HS-5 (cell line): ENCODE measurements around the gene KRTAP26-1.
A peak's percentile ranks its signal among the peaks of the same experiment; 100 is the strongest.

Experiments used
- DNase-seq: peaks from one replicate; pipeline ENCODE4 v3.0.0-alpha.2; 2012; ENCODE audit warnings: low read depth

KRTAP26-1 gene, protein sequence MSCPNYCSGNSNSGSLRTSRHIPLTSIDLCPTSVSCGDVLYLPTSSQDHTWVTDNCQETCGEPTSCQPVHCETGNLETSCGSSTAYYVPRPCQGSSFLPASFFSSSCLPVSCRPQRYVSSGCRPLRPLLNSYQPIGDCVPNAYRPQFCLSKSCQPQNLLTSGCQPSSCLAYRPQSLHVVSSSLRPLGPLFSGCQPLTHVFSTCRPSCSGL

GRCh38 chr21:30320215-30320614 is at the start of gene KRTAP26-1:
Gene KRTAP26-1, minus strand, starts transcription at chr21:30320315. Its CDS starts 280 bp downstream, at chr21:30320035.
- DNase-seq = no peak

GRCh38 chr21:30355906-30356305 is 35.8 kb upstream of the KRTAP26-1 start:
- DNase-seq = no peak

- no peak for DNase-seq
Observed at GRCh38 chr21:30354308-30355005, 34.3 kb upstream of the KRTAP26-1 start.

GRCh38 chr21:30351534-30351933 is 31.4 kb upstream of the KRTAP26-1 start:
- DNase-seq = no peak

- DNase-seq = no peak
Observed at GRCh38 chr21:30349572-30349971, 29.5 kb upstream of the KRTAP26-1 start.

GRCh38 chr21:30348506-30348905 is 28.4 kb upstream of the KRTAP26-1 start, which contains the start of gene KRTAP23-1:
Gene KRTAP23-1, minus strand, starts transcription at chr21:30348606. Its CDS starts 0 bp downstream, at chr21:30348606.
- no peak for DNase-seq

DNA sequence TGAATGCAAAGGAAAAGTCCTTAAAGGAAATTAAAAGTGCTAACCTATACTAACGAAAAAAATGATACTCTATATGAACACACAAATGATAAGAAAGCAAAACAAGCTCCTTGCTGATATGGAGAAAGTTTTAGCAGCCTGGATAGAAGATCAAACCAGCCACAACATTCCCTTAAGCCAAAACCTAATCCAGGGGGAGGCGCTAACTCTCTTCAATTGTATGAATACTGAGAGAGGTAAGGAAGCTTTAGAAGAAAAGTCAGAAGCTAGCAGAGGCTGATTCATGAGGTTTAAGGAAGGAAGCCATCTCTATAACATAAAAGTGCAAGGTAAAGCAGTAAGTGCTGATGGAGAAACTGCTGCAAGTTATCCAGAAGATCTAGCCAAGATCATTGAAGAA is 24.9 kb upstream of the KRTAP26-1 start:
- no peak for DNase-seq

DNA sequence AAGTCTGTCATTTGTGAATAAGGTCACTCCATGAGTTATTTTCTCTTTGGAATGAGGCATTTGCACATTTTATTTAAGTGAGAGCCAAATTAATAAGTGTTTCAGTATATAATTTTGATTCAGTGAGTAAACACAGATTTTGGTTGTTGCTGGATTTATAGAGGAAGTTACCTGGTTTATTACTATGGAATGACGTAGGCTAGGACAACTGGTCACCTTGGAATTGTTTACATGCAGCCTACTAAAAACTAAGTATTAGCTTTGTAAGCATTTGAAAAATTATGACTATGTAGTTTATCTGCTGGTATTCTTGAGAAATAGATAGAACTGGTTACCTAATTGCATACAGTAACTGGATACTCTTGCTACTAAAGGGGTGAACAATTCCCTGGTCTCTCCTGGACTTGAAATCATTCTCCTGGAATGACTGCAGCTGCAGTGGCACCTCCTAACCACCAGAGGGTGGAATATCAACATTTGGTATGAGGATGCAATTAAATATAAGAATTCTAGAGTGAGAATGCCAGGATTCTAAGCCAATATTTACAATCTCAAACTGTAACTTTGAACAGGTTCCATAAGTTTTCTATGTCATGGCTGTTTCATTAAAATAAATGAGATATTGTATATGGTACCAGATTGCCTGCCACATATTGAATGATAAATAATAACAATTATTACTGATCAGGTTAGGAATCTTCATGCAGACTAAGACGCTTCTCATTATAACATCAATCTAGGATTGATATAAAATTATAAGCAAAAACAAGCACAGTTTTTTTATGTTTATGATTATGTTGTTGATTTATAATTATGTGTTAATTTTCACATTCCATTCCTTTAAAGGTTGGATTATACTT is 20.8 kb upstream of the KRTAP26-1 start:
- DNase-seq = peak; percentile 34

DNA sequence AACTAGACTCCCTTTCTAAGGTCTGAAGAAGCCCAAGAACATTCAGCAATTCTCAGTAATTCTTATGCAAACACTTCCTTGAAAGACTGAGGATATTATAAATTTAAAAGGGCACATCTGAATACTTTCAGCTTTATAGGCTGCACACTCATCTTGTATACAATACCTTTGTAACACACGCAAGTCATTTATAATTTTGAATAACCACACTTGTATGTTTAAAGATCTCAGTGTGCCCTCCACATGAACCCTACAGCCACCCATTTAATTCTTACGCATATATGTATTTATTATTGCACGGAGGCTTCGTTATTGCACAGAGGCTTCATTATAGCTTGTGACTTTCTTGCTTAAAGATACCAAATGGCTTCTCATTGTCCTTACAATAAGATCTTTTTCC is 18.6 kb upstream of the KRTAP26-1 start:
- no peak for DNase-seq

GRCh38 chr21:30337772-30338171 is 17.7 kb upstream of the KRTAP26-1 start:
- DNase-seq = no peak

DNA sequence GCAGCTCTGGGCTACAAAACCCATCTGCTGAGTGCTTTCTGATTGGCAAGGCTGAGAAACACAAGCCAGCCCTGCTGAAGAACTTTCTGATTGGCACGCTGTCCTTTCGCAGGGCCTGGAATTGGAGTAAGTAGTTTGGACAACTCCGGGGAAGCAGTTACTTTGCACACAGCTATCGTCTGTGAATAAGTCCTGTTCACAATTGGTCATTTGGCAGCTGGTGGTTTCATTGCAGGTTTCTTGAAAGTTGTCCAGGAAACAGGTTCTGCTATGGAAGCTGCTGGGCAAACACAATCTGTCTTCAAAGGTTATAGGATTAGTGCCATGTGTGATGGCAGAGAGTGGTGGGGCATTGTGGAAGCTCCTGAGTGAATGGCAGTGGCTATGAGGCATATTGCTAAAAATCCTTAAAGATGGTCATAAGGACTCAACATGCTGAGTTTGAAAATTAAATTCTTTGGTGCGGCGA is 17.2 kb upstream of the KRTAP26-1 start, which contains the start of gene KRTAP27-1:
TSS of gene KRTAP27-1 (minus strand) at position 419 of the 469 bp plus-strand sequence. CDS start at position 393, 26 bp downstream.
- DNase-seq = no peak

GRCh38 chr21:30336596-30336995 is 16.5 kb upstream of the KRTAP26-1 start:
- peak; percentile 10 for DNase-seq

- DNase-seq = no peak
Observed at GRCh38 chr21:30333736-30334135, 13.6 kb upstream of the KRTAP26-1 start.

DNA sequence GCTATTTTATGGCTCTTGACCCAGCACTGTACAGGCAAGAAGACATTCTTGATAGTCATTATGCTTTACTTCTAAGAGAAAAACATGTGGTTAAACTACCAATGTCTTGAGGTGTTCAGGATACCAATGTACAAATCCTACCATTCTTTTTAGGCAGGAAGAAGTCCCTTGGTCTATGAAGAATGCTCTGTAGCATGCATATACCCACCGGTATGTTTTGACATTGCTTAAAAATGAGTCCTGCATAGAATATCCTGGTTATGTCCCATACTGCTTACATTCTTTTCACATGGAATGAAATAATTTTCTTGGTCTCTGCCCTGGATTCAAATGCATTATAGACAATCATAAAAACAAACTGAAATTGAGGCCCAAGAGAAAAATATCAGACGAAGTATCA is 12.6 kb upstream of the KRTAP26-1 start:
- no peak for DNase-seq

DNA sequence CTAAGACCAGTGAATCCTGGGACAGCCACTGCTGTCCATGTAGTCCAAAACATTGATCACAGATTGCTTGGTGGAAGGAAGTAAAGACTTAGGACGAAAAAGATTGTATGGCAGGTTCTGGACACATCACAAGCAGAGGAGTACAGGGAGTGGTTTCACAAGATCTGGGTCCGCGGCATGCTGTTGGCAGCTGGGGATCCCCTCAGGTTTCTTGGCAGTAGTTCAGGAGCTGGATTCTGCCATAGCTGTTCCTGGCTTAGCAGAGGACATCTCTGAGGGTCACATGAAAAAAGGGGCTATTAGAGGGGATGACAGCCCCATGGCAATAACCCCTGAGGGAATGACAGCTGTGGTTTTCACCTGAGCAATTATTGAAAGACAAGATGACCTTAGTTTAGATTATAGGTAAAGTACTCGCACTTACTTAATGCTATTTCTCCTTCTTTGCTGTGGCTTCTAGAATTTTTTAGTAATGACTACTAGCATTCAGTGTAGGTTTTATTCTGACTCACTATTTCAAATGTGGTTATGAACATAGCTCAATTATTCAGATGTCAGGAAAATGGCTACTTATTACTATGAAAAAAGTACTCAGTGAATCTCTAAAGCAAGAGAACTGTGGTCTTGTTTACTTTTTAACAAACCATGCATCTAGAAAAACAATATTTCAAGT is 9.2 kb upstream of the KRTAP26-1 start:
- DNase-seq = peak; percentile 33

- DNase-seq = no peak
Observed at GRCh38 chr21:30326390-30326789, 6.3 kb upstream of the KRTAP26-1 start.

GRCh38 chr21:30315701-30316100 is 4.4 kb downstream of the KRTAP26-1 start:
- no peak for DNase-seq

DNA sequence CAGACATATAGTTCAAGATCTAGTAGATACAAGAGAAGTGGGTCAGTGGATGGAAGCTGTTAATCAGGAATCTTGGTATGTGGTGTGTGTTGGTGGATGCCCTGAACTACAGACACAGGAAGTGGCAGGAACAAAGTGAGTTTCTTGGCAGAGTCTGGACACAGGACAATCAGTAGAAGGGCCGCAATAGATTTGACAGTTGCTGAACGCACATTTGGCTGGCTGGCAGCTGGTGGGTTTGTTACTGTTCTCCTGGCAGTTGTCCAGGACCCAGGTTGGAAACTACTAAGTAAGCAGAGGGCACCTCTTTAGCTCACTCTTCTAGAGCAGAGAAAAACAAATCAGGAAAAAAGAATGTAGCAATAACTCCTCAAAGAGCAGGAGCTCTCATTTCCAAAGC is 13.2 kb downstream of the KRTAP26-1 start:
- DNase-seq = no peak

- DNase-seq = no peak
Observed at GRCh38 chr21:30305136-30305535, 15.0 kb downstream of the KRTAP26-1 start.

DNA sequence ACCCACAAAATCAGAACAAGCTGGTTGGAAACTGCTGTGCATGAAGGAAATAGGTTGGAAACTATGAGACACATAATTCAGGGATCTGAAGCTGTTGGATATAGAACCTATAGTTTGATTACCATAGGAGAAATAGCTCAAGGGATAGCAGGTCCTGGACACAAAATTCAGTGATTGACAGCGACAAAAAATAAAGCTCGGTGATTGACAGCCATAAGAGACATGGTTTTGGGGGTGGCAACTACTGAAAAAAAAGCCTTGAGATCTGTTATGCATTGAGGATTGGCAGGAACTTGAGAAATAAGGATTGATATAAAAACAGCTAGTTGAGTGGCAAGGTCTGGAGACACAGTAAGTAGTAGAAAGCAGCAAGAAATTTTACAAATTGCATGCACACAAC is 30.9 kb downstream of the KRTAP26-1 start, which contains the start of gene KRTAP25-1:
TSS of gene KRTAP25-1 (minus strand) at position 300 of the 400 bp plus-strand sequence. CDS start at position 276, 24 bp downstream.
- no peak for DNase-seq

- DNase-seq = no peak
Observed at GRCh38 chr21:30282850-30283249, 37.3 kb downstream of the KRTAP26-1 start, which contains the start of gene KRTAP24-1. Gene KRTAP24-1, minus strand, starts transcription at chr21:30282950. Its CDS starts 18 bp downstream, at chr21:30282932.

- no peak for DNase-seq
Observed at GRCh38 chr21:30271611-30272010, 48.5 kb downstream of the KRTAP26-1 start.
